ENCODE results near the gene KSR2. TPM values are rescaled to one million over a fixed set of nuclear protein-coding genes. Genes with fewer than 3 reads are reported as not detected.

KSR2 gene
- total and polyA plus RNA-seq, 7 donors, result under 0.01 to 0.04 (median 0.02) TPM; not detected in 2

GRCh38 chr12:117490130-117490529 lies 478.7 kb downstream of the KSR2 start:
- 88 to 89% (median 89%) methylated on average over 3 of the region's 3 CpGs for WGBS, 3 donors
- no peak overlapping the region for H3K27ac ChIP-seq
- H3K4me3 ChIP-seq, result no peak overlapping the region
- peaks cover 18% of the 10 kb centered on the region for H3K4me1 ChIP-seq
- DNase-seq, result no peak
- no peak for TF ChIP-seq CTCF (IDR thresholded peaks at IDR 0.05)
- H3K27me3 ChIP-seq (ENCODE audit: insufficient read depth in 3 of 3, low read length in 2 of 3), result no peaks in the 10 kb centered on the region
- ATAC-seq, result no peak
- no peaks in the 10 kb centered on the region for H3K9me3 ChIP-seq
- intact Hi-C loops (cut with DNase I), result no loop called here
- H3K36me3 ChIP-seq (ENCODE audit: insufficient read depth in 1 of 2, low read depth in 1 of 2), result no peaks in the 10 kb centered on the region

GRCh38 chr12:117489671-117490070 lies 479.1 kb downstream of the KSR2 start:
- 39 to 66% (median 46%) methylated on average over 3 of the region's 3 CpGs for WGBS, 3 donors
- H3K9me3 ChIP-seq, result no peaks in the 10 kb centered on the region
- DNase-seq (peak in 1 of 2 donors; percentile 38), ATAC-seq (peak; percentile 39 to 73 (median 60))
- peaks cover 18% of the 10 kb centered on the region for H3K4me1 ChIP-seq
- H3K27ac ChIP-seq, result no peak overlapping the region
- H3K4me3 ChIP-seq, result no peak overlapping the region
- H3K36me3 ChIP-seq (ENCODE audit: insufficient read depth in 1 of 2, low read depth in 1 of 2), result no peaks in the 10 kb centered on the region
- TF ChIP-seq CTCF (IDR thresholded peaks at IDR 0.05), result no peak
- no peaks in the 10 kb centered on the region for H3K27me3 ChIP-seq (ENCODE audit: insufficient read depth in 3 of 3, low read length in 2 of 3)
- intact Hi-C loops (cut with DNase I), result loop anchor here in 1 of 2 donors (5.0 kb wide), 1 partner anchor 43 kb away; no protein-coding TSS in a partner anchor

GRCh38 chr12:117486840-117487659 lies 481.7 kb downstream of the KSR2 start:
- Histone ChIP-seq H3K27me3 (ENCODE audit: insufficient read depth in 3 of 3, low read length in 2 of 3) (no peaks in the 10 kb centered on the region), H3K27ac (peak overlapping the region; percentile 69), H3K4me1 (peaks cover 18% of the 10 kb centered on the region), H3K36me3 (ENCODE audit: insufficient read depth in 1 of 2, low read depth in 1 of 2) (no peaks in the 10 kb centered on the region), H3K4me3 (no peak overlapping the region), H3K9me3 (no peaks in the 10 kb centered on the region)
- intact Hi-C loops (cut with DNase I), result loop anchor here in 1 of 2 donors (5.0 kb wide), 1 partner anchor 45 kb away; no protein-coding TSS in a partner anchor
- DNase-seq (peak; percentile 74 to 83), ATAC-seq (peak; percentile 95 to 98 (median 96))
- WGBS, 3 donors, result 35 to 56% (median 46%) methylated on average over 5 of the region's 5 CpGs
- no peak for TF ChIP-seq CTCF (IDR thresholded peaks at IDR 0.05)

- H3K27ac ChIP-seq, result peak overlapping the region; percentile 69
- ATAC-seq, result peak in 2 of 4 donors; percentile 49 to 60
- H3K9me3 ChIP-seq, result no peaks in the 10 kb centered on the region
- DNase-seq, result no peak
- peaks cover 18% of the 10 kb centered on the region for H3K4me1 ChIP-seq
- intact Hi-C loops (cut with DNase I), result loop anchor here in 1 of 2 donors (5.0 kb wide), 1 partner anchor 46 kb away; no protein-coding TSS in a partner anchor
- WGBS, 3 donors, result 53 to 63% (median 53%) methylated on average over 10 of the region's 10 CpGs
- H3K36me3 ChIP-seq (ENCODE audit: insufficient read depth in 1 of 2, low read depth in 1 of 2), result no peaks in the 10 kb centered on the region
- no peak overlapping the region for H3K4me3 ChIP-seq
- no peak for TF ChIP-seq CTCF (IDR thresholded peaks at IDR 0.05)
- H3K27me3 ChIP-seq (ENCODE audit: insufficient read depth in 3 of 3, low read length in 2 of 3), result no peaks in the 10 kb centered on the region
Observed at GRCh38 chr12:117485984-117486839, 482.6 kb downstream of the KSR2 start.

All from psoas muscle (tissue), 8 donors.